DND-41 (cell line): ENCODE data around the gene PTPRO.

Experiments
- CTCF ChIP-seq: IDR thresholded peaks from 2 replicates; pipeline ENCODE4 v1.5.1; 2012; ENCODE audit warnings: borderline replicate concordance, low read length, moderate library complexity, mild to moderate bottlenecking; ENCODE audit not compliant: poor library complexity, severe bottlenecking; ENCODE audit errors: extremely low read depth
- EZH2 ChIP-seq: IDR thresholded peaks from 3 replicates; pipeline ENCODE4 v1.6.1; 2012; ENCODE audit warnings: borderline replicate concordance, low read depth, mild to moderate bottlenecking, moderate library complexity, low read length, inconsistent platforms; ENCODE audit not compliant: severe bottlenecking

GRCh38 chr12:15632708-15633107 is 310.4 kb downstream of the PTPRO start:
- TF ChIP-seq CTCF (no peak), EZH2 (no peak)
